Stimulated activated CD4-positive, alpha-beta T cell treated with anti-CD3 and anti-CD28 coated beads, Interleukin-1b, Interleukin-23, amount 100 ng/mL, for 4 hours (primary cell): ENCODE results near the gene APC2.

Experiments
- DNase-seq, 2 donors: peaks; one replicate each; pipeline ENCODE4 v3.0.0-alpha.2; 2020; ENCODE audit warnings: low read depth in 2 of 2

Gene APC2

DNA sequence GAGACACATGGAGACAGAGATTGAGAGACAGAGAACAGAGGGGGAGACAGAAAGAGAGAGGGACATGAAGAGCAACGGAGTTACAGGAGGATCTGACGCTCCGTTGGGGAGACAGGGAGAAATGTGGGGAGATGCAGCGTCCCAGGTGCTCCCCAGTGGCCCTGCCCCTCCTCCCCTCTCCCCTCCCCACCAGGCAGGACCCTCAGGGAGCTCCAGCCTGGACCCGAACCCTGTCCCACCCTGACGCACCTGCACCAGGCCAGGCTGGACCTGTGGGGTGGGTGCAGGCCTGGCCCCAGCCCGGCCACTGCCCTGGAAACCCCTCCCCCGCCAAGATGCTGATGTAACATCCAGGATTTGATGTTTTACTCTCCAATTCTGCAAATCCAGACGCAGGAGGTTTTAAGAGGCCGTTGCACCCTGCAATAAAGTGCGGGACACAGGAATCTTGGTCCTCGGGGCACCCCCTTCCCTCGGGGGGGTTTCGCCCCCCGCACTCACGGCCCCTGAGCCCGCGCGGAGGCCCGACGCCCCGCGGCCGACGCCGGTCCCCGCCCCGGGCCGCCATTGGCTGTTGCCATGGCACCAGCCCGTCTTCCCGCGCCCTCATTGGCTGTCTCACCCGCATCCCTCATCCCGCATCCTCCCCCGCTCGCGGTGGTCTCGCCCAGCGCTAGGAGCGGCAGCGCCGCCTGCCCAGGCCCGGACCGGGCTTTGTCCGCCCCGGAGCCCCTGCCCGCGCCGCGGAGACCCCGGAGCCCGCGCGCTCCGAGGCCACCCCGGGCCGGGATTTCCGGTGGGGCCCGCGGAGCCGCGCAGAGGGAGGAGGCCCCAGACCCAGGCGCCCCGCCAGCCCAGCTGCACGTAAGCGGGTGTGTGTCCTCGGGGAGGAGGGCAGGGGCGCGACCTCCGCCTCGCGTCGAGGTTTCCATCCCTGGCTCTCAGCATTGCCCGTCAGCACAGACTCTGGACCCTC is at the start of gene APC2:
Gene APC2, plus strand, starts transcription at position 655 of the 976 bp plus-strand sequence. CDS start 2,881 bp downstream, outside the sequence.
- no peak for DNase-seq

DNA sequence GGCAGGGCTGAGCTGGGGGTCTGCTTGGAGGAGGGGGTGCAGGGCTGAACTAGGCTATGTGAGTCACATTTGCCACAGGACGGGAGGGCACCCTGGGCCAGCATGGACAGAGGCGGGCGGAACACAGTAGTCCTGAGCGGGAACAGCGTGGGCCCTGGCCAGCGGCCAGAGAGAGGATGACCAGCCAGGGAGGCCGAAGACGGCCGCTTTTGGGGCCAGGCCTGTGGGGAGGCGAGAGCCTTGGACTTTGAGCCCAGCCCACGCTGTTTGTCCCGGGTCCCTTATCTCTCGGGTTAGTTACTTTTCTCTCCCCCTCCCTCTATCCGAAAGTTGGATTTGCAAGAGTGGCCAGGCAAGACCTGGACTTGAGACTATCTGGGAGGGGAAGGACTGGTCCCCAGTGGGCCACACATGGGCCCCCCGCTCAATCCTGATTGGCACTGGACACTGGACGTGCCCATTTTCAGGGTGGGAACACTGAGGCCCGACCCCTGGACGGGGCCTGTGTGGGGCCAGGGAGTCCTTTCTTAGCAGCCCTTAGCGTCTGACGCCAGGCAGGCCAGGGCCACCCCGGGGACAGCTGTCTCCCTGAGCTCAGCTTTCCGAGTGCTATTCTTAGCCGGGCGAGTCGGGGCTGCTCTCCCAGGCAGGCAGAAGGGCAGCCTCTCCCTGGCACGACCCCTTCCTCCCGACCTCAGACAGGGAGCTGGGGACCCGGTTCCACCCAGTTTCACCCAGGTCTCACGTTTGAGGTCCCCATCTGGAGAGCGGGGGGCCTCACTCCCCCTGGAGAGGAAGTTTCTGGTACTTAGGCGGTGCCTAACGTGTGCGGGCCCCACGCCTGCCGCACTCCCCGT is 49.4 kb upstream of the APC2 start:
- no peak for DNase-seq

DNA sequence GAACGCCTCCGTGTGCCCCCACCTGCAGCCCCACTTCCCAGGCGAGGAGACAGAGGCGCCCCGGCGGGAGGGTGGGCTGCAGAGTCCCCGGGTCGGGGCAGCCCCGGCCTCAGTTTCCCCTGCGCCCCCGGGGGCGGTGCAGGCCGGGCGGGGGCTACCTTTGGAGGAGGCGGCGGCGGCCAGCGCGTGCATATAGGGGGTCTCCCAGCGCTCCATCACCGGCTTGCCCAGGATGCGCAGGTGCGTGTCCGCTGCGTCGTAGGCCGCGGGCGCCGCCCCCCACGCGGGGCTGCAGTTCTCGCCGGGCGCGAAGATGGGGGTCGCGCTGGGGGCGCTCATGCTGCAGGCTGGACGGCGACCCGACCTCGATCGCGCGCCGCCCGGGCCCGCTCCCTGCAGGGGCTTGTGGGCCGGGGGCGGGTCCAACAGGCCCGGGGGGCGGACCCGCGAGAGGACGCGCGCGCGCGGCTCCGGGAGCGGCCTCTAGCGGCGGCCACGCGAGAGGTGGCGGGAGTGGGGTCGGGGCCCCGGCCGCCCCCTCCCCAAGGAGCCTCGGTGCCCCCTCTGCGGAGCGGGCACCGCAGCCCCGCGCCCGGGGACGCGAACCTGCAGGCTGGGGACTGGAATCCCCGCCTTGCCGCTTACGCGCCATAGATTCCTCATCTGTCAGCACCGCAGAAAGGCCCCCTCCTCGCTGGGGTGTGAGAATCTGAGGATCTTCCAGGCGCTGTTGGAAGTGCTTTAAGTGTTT is 48.6 kb upstream of the APC2 start, which contains the start of gene GAMT:
Gene GAMT, minus strand, starts transcription at position 405 of the 751 bp plus-strand sequence. Its CDS starts 66 bp downstream, at position 339.
- DNase-seq, result peak; percentile 47 to 62

- DNase-seq, result no peak
These were observed 48.1 kb upstream of the APC2 start for GRCh38 chr19:1401889-1402217.

DNA sequence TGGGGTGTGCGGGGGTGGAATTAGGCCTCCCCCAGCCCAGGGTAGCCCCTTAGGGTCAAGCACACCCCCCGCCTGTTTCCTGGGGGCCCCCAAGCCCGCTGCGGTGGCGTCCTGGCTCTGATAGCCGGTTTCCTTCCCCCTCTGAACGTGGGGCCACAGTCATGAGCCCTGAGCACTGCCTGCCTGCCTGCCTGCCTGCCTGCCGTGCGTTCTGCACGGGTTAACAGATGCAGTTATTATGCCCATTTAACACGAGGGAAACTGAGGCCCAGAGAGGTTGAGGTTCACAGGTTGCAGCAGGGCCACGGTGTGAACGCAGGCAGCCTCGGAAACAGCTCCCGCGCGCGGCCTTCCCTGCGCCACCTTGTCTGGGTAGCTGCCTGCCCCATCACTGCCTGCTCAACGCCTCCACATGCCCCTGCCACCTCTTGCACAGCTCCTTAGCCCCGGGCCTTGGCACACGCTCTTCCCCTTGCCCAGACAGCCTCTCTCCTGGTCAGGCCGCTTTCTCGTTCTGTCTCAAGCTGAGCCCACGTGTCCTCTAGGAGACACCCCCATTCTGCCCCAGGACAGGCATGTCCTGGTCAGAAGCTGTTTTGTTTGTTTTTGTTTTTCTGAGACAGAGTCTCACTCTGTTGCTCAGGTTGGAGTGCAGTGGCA is 47.4 kb upstream of the APC2 start:
- no peak for DNase-seq

DNA sequence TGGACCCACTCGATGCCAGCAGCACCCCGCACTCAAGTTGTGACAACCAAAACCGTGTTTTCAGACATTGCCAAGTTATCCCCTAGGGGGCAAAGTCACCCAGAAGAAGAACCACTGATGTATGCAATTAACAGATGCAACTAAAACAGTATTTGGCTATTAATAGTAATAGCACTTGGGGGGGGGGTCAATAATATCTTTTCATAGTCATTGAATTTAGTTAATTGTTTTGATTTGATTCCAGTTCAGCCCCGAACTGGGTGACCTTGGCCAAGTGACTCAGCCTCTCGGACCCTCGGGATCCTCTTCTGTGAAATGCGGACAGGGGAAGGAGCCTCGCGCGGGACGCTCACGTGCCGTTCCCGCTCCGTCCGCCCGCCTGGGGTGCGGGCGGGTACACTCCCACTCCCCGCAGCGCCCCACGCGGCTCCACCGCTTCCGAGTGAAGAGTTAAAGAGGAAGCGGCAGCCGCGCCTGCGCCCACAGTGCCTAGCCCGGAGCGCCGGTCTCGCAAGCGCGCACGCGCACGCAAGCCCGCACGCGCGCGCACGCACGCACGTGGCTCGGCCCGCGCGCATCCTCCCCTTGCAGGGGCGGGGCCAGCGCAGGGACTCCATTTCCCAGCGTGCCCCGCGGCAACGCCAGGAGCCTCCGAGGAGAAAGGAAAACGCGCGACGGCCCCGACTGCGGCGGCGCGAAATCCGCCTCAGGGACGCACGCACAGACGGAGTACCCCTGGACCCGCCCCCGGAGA is 43.0 kb upstream of the APC2 start:
- DNase-seq, result peak; percentile 99

- DNase-seq, result peak; percentile 18 to 53
These were observed 42.2 kb upstream of the APC2 start, which contains the start of gene DAZAP1 for GRCh38 chr19:1407528-1408299. Gene DAZAP1 (plus strand): TSS chr19:1407586. CDS start chr19:1407774, 188 bp downstream.

- peak; percentile 47 to 56 for DNase-seq
These were observed 41.4 kb upstream of the APC2 start for GRCh38 chr19:1408300-1409203.

DNA sequence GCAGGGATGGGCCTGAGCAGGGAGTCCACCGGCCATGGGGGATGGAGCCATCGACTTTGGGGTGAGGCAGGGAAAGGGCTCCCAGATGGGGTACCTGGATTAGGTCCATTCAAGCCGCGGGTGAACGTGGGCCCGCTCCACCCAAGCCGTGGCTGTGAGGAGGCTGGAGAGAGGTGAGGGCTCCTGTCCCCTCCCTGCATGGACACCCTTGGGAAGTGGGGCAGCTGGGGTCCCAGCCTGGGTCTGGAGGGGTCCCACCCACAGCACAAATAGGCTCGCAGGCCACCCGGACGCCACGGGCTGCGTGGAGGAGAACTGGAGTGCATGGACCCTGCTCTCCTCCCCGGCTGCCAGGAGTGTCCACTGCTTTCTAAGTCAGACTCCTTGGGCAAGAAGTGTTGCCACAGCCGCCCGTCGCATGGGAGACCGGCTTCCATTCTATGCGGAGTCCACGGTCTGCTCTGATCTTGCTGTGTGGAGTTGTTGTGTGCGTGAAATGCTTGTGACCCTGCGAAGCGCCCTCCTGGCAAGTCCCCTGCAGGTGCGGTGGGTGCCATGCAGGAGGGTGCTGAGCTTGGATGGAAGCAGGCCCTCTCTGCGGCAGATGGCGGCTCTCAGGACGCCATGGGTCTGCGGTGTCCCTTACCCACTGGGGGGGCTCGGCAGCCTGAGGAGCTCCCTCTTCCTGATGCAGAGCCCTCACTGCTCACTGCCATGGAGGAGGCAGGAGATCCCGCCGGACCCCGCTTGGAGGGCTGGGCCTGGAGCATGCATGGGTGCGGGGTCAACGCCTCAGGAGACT is 40.5 kb upstream of the APC2 start:
- DNase-seq, result no peak

GRCh38 chr19:1410136-1410786 is 39.7 kb upstream of the APC2 start:
- no peak for DNase-seq

- DNase-seq, result no peak
These were observed 39.1 kb upstream of the APC2 start for GRCh38 chr19:1410789-1411188.

DNA sequence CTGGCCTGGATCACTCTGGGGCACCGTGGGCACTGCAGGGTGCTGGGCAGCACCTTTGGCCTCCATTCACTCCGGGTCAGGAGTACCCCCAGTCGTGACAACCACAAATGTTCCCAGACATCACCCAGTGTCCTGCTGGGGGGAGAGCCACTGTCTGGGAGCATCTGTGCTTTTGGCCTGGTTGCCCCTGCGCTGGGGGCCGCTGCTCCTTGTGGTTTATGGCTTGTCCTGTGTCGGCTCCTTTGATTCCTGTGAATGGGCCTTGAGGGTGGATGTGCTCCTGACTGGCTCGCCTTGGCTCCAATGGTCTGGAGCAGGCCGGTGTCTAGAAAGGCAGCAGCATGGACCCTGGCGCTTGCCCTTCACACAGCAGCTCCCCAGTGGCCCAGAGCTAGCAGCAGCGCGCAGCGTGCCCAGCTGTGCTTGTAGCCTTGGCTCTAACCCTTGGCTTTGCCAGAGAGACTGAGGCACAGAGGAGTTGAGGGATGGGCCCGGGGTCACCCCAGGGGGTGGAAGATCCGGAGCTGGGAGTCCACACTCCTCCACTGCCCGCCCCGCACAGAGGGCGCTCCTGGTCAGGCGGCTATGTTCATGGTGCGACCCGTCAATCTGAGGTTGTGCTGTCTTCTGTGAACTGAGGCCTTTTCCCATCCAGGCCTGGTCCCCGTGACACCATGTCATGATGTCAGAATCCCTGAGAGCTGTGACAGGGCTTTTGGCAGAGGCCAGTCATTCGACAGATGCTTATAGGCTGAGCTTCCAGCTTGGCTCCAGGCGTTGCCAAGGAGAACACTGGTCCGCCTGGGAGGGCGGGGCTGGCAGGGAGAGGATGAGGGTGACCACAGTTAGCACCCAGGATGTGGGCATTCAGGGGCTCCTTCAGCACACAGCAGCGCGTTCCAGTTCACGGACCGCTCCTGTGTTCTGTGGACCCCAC is 38.4 kb upstream of the APC2 start:
- DNase-seq, result no peak

- no peak for DNase-seq
These were observed 37.5 kb upstream of the APC2 start for GRCh38 chr19:1412323-1412923.

- DNase-seq, result no peak
These were observed 36.7 kb upstream of the APC2 start for GRCh38 chr19:1412995-1413800.
